GM06990 (cell line): ENCODE results near the gene AKAP6.

Experiments
- DNase-seq: peaks from one replicate; pipeline ENCODE4 v3.0.0-alpha.2; 2011; ENCODE audit not compliant: insufficient read length; ENCODE audit errors: extremely low read depth
- H3K27me3 ChIP-seq: replicated peaks from 2 replicates; pipeline ENCODE4 v1.6.0; 2011; ENCODE audit warnings: low read length; ENCODE audit not compliant: control insufficient read depth, insufficient read depth
- H3K36me3 ChIP-seq: 2 replicates; pipeline ENCODE4 v1.5.1; 2011; ENCODE audit warnings: low read length; ENCODE audit not compliant: control insufficient read depth, insufficient read depth
- H3K4me3 ChIP-seq: replicated peaks from 2 replicates; pipeline ENCODE4 v1.5.1; 2011; ENCODE audit warnings: low read depth, mild to moderate bottlenecking, control low read depth, low read length
- TF ChIP-seq, protein P1 (sequence below): IDR thresholded peaks from 2 replicates; pipeline ENCODE4 v1.5.1; 2011; ENCODE audit warnings: low read length, control low read depth, mild to moderate bottlenecking, inconsistent platforms; ENCODE audit not compliant: insufficient read depth, poor library complexity, severe bottlenecking

AKAP6 gene

DNA sequence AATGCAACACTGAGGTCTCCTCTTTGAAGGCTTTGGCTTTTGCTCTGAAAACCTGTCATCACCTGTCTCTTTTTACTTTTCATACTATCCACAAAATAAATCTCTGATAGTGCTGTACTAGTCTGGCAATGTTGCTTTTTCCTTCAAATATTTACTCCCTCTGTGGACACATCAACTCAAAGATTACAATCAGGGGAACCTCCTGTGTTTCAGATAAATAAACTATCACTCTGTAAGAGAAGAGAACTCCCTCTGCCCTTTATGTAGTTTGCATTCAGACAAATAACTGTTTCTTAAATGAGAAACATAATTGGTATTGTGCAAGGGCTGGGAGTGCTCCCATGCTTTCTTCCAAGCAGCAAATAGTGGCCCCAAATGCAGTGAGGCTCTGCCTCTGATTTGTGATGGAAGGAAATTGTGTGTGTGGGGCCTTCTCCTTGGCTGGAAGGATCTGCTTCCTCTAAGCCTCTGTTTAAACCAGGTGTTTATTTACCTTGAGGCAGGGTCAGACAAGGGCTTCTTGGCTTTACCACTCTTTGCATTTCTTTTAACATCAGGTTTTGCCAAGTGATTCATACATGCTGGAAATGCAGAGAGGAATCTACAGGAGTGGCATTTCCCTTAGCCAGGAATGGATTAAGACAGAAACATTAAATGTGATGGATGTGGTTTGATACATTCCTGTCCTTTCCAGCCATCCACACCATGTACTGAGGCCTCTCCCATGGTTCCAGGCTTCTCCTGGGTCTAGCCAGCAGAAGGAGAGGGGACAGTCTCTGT lies 69.0 kb downstream of the AKAP6 start:
- no peak for DNase-seq
- Histone ChIP-seq H3K27me3 (no peaks in the 10 kb centered on the region), H3K36me3 (no peaks in the 10 kb centered on the region), H3K4me3 (no peak overlapping the region)
- TF ChIP-seq, protein P1, sequence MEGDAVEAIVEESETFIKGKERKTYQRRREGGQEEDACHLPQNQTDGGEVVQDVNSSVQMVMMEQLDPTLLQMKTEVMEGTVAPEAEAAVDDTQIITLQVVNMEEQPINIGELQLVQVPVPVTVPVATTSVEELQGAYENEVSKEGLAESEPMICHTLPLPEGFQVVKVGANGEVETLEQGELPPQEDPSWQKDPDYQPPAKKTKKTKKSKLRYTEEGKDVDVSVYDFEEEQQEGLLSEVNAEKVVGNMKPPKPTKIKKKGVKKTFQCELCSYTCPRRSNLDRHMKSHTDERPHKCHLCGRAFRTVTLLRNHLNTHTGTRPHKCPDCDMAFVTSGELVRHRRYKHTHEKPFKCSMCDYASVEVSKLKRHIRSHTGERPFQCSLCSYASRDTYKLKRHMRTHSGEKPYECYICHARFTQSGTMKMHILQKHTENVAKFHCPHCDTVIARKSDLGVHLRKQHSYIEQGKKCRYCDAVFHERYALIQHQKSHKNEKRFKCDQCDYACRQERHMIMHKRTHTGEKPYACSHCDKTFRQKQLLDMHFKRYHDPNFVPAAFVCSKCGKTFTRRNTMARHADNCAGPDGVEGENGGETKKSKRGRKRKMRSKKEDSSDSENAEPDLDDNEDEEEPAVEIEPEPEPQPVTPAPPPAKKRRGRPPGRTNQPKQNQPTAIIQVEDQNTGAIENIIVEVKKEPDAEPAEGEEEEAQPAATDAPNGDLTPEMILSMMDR, result no peak

DNA sequence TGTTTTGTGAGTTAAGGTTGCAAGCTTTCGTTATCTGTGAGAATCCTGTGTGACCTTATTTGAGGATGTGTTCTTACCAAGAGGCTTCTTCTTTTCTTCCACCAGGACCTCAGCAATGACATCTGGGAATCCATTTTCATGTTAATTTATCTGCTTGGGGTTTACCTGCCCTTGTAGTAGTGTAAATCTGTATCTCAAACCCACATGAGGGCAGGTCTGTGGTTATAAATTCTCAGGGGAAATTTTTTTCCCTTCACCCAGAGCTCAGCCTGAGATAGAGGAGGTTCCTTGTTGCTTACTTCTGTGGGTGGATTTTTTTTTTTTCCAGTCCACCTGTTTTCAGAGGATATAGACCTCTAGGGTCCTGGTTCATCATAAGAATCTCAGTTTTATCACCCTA lies 70.8 kb downstream of the AKAP6 start:
- Histone ChIP-seq H3K4me3 (no peak overlapping the region), H3K36me3 (no peaks in the 10 kb centered on the region), H3K27me3 (no peaks in the 10 kb centered on the region)
- DNase-seq, result no peak
- TF ChIP-seq, protein P1, result no peak

DNA sequence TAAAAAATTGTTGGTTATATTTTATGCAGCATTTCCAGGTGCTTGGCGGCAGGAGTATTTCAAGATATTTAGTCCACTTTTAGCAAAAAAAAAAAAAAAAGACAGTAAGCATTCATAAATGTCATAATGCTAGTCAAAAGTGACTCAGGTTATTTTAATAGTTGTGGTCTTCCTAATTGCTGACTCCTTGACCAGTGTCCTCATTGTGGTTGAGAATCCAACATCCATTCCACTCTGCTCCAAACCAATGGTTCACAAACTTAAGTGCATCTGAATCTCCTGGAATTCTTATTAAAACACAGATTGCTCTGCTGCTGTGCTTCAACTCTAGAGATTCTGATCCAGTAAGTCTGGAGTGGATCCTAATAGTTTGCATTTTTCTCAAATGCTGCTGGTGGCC lies 71.4 kb downstream of the AKAP6 start:
- no peak for DNase-seq
- H3K4me3 ChIP-seq, result no peak overlapping the region
- no peaks in the 10 kb centered on the region for H3K36me3 ChIP-seq
- TF ChIP-seq, protein P1, result no peak
- no peaks in the 10 kb centered on the region for H3K27me3 ChIP-seq

DNA sequence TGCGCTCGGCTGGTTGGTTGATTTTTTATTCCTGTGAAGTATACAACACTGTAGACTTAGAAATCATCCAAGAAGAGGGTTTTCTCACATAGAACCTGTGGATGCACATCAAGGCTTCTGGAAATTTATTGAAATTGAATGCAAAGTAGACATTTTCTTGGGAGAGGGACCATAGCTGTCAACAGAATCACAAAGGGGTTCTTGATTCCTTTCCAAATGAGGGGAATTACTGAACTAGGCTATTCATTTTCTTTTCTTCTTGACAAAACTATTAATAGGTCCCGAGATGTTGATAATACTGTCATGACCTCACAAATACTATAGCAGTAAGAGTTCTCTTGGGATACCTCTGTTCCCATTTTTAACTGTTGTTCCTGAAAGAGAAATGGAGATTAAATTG lies 73.9 kb downstream of the AKAP6 start:
- H3K4me3 ChIP-seq, result no peak overlapping the region
- no peaks in the 10 kb centered on the region for H3K27me3 ChIP-seq
- TF ChIP-seq, protein P1, result no peak
- no peaks in the 10 kb centered on the region for H3K36me3 ChIP-seq
- DNase-seq, result no peak

DNA sequence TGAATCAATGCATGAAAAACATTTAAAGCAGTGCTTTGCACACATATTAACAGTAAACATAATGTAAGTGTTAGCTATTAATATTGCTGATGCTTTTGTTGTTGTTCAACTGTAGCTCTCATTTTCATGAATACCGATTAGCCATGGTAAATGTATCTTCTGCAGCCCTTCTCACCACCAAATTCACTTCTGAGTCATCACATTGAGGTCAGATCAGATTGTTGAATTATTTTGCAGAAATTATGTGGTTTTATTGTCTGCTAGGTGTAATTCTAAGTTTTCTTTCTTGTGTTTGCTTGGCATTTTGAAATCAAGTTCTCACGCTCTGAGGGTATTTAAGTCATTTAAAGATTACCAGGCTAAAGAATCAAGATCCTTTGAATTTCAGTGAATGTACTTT lies 74.6 kb downstream of the AKAP6 start:
- no peak overlapping the region for H3K4me3 ChIP-seq
- no peak for DNase-seq
- TF ChIP-seq, protein P1, result no peak
- H3K36me3 ChIP-seq, result no peaks in the 10 kb centered on the region
- H3K27me3 ChIP-seq, result no peaks in the 10 kb centered on the region
